Stimulated activated CD8-positive, alpha-beta memory T cell treated with anti-CD3 and anti-CD28 coated beads, Interleukin-4, amount 100 ng/mL, for 4 hours (primary cell): ENCODE measurements around the gene ARHGEF1.
A peak's percentile ranks its signal among the peaks of the same experiment; 100 is the strongest.

Source experiments
- DNase-seq, 2 donors: peaks; one replicate each; pipeline ENCODE4 v3.0.0-alpha.2; 2020; ENCODE audit warnings: low read depth in 2 of 2, low spot score in 1 of 2

The ARHGEF1 gene, protein sequence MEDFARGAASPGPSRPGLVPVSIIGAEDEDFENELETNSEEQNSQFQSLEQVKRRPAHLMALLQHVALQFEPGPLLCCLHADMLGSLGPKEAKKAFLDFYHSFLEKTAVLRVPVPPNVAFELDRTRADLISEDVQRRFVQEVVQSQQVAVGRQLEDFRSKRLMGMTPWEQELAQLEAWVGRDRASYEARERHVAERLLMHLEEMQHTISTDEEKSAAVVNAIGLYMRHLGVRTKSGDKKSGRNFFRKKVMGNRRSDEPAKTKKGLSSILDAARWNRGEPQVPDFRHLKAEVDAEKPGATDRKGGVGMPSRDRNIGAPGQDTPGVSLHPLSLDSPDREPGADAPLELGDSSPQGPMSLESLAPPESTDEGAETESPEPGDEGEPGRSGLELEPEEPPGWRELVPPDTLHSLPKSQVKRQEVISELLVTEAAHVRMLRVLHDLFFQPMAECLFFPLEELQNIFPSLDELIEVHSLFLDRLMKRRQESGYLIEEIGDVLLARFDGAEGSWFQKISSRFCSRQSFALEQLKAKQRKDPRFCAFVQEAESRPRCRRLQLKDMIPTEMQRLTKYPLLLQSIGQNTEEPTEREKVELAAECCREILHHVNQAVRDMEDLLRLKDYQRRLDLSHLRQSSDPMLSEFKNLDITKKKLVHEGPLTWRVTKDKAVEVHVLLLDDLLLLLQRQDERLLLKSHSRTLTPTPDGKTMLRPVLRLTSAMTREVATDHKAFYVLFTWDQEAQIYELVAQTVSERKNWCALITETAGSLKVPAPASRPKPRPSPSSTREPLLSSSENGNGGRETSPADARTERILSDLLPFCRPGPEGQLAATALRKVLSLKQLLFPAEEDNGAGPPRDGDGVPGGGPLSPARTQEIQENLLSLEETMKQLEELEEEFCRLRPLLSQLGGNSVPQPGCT

DNA sequence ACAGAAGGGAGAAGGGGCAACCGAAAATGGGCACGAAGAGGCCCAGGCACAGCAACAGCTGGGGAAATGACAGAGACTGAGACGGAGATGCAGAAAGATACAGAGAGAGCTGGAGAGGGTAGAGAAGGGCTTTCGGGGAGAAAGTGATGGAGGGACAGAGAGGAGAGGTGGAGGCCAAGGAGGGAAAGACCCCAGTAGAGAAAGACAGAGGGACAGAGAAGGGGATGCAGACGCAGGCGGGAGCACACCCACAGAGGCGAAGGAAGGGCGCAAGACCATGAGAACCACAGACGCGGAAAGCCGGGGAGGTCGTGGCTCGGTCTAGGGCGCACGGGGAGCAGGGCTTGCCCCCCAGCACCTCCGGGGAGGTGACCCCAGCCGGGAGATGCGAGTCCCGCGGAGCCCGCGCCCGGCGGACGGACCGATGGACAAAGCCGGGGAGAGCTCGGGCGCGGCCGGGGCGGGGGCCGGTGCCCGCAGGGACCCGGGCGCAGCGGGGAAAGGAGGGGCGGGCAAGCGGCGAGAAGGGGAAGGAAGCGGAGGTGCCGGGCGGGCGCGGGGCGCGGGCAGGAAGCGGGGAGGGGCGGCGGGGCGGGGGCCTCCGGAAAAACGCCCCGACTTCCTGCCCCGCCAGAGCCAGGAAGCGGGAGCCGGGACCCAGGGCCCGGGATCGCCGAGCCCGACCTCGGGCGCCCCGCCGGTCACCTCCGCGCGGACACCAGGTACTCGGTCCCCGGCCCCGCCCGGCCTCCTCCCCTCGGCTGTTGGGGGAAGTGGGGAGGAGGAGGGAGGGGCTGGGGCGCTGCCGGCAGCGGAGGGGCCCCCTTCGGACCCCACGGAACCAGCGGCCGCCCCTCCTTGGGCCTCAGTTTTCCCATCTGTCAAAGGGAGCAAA is at the start of gene ARHGEF1:
ARHGEF1 (plus strand) TSS at position 617 of the 895 bp plus-strand sequence. CDS start 4,899 bp downstream, outside the sequence.
- DNase-seq, result no peak

DNA sequence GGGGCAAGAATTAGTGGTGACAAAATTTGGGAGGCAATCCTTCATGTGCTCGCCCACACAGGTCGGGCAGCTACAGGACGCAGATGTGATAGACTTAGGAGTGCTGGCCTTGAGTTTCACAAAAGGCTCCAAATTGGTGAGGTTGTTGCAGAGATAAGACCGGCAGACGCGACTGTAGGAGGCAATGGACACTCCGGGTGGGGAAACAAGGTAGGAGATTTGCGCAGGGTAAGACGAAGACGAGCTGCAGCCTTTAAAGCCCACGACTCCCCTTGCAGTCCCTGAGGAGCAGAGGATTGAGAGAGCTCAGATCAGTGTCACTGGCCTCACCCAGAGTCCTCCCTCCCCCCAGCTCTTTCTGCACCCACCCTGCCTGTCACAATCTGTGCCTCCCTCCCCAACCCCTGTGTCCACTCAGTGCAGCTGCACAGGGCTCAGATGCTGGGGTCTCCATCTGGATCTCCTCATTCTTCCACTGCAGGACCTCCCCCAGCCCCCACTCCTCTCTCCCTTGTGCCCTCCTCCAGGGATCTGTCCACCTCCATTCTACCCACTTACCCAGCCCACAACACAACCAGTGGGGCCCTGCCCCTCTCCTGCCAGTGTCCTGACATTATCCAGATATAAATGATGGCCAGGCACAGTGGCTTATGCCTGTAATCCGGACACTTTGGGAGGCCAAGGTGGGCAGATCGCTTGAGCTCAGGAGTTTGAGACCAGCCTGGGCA is 44.8 kb upstream of the ARHGEF1 start:
- no peak for DNase-seq

DNA sequence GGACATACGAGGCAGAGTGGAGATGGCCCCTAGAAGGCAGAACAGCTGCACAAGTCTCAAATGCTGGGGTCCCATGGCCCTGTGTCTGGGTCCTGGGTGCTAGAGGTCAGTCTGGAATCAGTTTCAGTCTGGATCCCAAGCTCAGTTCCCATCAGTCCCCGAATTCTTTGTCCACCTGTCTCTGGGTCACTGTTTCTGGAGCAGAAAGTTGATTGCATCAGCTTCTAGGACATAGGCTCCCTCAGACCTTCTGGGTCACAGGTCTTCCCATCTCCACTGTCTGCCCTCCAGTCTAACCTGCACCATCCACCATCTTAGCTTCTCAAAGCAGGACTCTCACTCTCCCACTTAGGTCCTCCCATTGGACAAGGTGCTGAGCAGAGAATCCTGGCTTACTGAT is 43.8 kb upstream of the ARHGEF1 start:
- no peak for DNase-seq

DNA sequence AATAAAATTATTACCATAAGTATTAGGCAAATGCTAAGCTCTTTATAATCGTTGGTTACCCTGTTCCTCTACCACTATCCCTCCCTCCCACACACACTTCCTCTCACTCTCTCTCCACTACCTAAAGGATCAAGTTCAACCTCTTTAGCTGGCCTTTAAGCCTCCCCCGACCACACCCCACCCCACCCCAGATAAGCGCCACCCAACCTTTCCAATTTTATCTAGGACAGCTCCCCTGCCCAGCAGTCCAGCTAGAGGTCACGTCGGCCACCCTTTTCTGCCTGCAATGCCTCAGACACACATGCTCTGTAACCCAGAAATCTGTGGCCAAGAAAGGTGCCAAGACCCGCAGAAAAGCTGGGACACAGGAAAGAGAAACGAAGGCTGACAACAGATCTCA is 39.6 kb upstream of the ARHGEF1 start:
- no peak for DNase-seq

DNA sequence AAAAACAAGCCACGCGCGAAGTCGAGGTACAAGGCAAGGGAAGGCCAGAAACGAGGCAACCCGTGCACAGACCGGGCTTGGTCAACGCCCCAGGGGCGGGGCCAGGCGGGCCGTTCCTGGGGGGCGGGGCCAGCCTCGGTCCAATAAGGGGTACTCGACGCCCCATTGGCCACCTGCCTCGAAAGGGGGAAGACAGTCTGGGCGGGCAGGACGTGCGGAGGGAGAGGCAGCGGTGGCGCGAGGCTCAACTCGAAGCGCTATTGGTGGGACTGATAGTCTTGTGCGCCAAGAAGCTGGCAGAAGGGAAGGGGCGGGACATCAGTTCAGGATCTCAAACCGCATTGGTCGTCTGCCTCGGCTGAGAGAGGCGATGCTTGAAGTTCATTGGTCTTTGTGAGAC is 38.4 kb upstream of the ARHGEF1 start, which contains the start of gene LYPD4:
LYPD4 (minus strand) TSS at position 83 of the 400 bp plus-strand sequence. CDS start 5,398 bp downstream, outside the sequence.
- DNase-seq, result no peak

DNA sequence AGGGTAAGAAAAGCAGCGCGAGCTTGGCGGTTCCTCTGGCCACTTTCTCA is 38.2 kb upstream of the ARHGEF1 start, which contains the start of gene DMRTC2:
DMRTC2 (plus strand) TSS at position 42 of the 50 bp plus-strand sequence. CDS start 2,387 bp downstream, outside the sequence.
- DNase-seq, result no peak

DNA sequence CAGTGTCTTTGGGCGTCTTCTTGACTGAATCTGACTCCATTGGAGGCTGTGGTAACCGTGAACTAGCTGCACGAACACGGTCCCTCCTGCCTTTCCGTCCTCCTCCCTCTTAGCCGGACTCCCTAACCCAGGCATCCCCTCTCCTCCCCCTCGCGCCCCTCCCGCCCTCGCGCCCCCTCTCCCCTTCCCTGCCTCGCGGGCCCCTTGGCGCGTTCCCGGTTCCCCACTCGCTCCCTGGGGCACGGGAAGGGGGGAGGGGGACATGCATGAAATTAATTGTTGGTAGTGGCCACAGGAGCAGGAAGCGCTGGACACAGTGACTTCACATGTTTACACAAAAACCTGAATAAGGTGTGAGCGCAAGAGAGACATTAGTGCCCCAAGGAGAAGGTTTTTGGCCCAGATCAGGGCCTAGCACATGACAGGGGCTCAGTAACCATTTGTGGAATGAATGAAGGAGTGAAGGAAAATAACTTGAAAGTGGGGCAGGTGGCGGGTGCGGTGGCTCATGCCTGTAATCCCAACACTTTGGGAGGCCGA is 37.9 kb upstream of the ARHGEF1 start:
- no peak for DNase-seq

DNA sequence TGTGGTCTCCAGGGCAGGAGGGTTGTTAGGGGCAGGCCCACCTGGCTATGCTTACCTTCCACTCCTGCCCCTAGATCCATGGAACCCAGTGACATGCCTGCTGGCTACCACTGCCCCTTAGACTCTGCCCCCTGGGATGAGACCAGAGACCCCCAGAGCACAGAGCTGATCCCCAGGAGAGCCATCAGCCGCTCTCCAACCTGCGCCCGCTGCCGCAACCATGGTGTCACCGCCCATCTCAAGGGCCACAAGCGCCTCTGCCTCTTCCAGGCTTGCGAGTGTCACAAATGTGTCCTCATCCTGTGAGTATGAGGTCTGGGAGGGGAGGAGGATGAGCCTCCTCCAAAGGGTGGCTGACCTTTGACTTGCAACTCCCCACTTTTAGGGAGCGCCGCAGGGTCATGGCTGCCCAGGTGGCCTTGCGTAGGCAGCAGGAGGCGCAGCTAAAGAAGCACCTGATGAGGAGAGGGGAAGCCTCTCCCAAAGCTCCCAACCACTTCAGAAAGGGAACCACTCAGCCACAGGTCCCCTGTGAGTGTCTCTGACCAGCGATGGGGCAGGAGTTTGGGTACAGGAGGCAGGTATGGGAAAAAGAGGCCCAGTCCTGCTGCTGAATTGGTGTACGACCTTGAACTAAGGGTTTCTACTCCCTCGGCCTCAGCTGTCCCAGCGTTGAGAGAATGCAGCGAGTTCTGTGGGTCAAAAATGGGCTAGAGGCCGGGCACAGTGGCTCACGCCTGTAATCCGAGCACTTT is 35.5 kb upstream of the ARHGEF1 start:
- DNase-seq, result no peak

DNA sequence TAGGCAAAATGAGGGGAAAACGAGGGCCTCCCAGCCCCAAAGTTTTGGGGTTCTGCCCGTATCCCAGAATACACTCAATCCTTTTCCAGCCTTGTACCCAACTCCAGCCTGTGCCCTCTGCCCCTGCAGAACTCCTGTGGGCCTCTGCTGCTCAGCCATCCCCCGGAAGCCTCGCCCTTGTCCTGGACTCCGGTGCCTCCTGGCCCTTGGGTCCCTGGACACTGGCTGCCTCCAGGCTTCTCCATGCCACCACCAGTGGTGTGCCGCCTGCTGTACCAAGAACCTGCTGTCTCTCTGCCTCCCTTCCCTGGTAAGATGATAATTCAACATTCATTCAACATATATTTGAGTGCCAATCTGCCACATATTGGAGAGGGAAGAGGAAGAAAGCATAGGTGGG is 34.3 kb upstream of the ARHGEF1 start:
- no peak for DNase-seq

DNA sequence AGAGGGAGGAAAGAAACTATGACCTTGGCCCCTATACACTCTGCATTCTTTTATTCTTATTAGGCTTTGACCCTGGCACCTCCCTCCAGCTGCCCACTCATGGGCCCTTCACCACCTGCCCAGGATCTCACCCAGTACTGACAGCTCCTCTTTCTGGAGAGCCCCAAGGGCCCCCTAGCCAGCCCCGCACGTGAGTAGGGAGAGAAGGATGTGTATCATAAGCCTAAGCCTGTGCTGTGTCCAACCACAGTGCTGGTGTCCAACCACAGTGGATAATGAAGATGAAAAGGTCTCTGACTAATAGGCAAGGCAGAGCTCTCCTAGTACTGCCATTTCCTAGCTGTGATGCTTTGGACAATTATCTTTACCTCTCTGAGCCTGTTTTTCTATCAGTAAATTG is 33.9 kb upstream of the ARHGEF1 start:
- no peak for DNase-seq

DNA sequence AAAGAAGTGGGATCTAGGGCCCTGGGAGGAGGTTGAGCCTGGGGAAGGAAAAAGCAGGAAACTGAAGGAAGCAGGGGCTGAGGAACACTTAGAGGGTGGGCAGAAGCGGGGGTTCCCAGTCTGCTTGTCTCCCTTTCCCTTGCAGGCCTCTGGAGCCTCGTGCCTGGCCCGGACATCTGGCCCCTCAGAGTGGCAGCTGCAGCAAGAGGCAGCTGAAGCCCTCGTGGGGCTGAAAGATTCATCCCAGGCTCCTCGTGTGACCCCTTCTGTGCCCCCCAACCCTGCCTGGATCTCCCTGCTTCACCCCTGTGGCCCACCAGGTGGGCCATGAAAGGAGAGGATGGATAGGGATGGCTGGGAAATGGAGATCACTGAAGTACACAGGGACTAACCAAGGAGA is 32.6 kb upstream of the ARHGEF1 start:
- DNase-seq, result no peak

DNA sequence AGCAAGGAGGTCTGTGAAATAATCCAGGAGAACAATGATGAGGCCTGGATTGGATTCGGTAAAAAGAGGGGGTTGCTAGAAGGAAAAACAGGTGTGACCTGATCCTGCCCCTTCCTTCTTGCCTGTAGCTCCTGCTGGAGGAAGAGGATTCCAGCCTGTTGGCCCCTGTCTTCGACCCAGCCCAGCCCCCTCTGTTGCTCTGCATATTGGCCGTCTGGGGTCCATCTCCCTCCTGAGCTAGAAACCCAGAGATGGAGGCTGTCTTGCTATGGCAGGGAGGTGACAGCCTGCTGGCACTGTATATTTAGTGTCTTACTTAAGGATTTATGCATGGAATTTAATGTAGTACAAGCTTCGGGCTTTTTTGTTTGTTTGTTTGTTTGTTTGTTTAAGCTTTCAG is 31.5 kb upstream of the ARHGEF1 start:
- no peak for DNase-seq

DNA sequence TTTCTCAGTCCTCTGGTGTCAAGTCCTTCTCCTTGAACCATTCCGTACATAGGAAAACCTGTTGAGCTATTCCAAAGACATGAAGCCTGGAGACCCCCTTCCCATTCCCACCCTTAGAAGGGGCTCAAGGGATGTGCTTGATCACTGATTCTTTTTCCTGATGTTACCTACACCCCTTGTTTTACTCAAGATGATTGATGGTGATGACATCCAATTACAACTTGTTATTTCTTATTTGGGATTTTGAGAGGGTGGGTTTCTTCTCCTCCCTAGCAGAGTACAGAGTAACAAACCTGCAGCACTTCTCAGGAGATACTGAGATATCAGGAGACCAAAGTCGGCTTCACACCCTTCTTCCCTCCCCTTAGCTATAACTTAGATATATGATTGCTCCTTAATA is 29.6 kb upstream of the ARHGEF1 start:
- no peak for DNase-seq

DNA sequence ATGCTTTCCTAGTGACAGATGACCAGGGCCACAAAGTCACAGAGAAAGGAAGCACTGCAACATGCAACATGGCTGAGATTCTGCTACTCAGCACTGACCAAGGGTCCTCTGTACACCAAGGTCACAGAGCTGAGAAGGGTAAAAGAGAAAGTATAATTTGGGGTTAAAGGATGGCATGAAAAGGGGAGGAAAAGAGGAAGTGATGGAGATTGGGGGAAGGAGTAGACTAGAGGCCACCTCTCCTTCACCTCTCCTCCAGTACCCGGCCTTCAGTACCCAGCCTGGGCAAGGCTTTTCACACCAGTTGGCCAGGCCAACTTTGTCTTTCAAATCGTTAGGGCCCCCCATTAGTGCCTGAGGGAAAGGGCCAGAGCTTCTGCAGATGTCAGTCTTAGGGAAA is 29.2 kb upstream of the ARHGEF1 start:
- DNase-seq, result no peak

DNA sequence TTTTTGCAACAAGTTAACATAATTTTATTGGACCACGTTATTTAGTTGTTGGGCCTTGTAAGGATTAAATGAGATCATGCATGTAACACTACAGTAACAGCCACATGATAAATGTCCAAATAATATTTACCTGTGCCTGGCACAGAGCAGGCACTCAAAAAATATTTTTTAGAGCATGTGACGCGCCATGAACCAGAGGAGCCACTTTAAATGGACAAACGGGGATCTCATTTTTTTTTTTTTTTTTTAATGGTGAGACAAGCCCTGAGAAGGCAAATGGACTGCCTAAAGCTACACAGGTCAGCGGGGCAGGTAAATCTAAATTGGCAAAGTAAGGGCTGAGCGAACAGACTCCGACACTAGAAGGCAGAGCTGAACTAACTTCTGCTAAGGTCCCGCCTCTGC is 23.8 kb upstream of the ARHGEF1 start:
- DNase-seq, result no peak

DNA sequence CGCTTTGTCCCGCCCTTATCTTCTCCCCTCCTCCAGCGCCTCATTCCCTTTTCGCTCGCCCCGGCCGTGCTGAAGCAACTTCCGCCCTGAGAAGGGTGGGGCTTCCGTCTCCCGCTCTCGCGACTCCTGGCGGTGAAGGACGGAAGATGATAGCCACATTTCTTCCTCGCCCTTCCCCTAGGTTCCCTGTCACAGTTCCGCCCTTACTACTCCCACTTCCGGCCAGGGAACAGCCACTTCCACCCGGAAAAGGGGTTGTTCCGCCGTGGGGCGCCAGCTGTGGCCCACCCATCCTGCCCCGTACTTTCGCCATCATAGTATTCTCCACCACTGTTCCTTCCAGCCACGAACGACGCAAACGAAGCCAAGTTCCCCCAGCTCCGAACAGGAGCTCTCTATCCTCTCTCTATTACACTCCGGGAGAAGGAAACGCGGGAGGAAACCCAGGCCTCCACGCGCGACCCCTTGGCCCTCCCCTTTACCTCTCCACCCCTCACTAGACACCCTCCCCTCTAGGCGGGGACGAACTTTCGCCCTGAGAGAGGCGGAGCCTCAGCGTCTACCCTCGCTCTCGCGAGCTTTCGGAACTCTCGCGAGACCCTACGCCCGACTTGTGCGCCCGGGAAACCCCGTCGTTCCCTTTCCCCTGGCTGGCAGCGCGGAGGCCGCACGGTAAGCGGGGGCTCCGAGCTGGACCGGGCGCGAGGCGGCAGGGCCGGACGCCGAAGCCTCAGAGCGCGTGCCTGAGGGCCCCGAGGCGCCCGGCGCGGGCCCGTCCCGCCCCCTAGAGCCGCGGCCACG is 23.2 kb upstream of the ARHGEF1 start, which contains the start of gene RPS19:
RPS19 (plus strand) TSS at position 638 of the 801 bp plus-strand sequence. CDS start 520 bp downstream, outside the sequence.
- peak; percentile 96 for DNase-seq

DNA sequence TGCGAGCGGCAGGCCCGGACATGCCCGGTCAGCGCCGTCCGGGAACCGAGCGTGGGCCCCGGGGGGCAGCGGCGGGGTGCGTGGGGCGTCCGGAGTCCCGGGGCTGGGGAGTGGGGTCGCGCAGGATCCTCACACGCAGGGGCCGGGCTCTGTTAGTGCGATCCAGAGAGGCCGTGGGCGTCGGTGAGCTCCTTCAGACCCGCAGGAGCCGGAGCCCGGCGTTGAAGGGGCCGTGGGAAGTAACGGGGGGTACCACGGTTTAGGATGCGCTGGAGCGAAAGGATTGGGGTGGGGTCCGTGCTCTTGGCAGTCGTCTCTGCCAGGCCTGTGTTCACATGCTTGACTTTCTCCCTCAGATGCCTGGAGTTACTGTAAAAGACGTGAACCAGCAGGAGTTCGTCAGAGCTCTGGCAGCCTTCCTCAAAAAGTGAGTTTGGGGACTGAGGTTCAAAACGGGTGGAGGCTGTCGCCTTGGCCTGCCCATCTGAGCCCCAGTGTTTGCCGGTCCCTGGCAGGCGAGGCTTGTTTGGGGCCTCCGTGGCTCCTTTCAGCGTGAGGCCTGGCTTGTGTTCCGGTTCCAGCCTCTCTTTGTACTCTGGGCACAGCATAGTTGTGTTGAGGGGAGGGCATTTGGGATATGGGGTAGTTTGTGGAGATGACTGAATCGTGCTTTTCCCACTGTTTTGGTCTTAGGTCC is 22.4 kb upstream of the ARHGEF1 start:
- DNase-seq, result no peak

DNA sequence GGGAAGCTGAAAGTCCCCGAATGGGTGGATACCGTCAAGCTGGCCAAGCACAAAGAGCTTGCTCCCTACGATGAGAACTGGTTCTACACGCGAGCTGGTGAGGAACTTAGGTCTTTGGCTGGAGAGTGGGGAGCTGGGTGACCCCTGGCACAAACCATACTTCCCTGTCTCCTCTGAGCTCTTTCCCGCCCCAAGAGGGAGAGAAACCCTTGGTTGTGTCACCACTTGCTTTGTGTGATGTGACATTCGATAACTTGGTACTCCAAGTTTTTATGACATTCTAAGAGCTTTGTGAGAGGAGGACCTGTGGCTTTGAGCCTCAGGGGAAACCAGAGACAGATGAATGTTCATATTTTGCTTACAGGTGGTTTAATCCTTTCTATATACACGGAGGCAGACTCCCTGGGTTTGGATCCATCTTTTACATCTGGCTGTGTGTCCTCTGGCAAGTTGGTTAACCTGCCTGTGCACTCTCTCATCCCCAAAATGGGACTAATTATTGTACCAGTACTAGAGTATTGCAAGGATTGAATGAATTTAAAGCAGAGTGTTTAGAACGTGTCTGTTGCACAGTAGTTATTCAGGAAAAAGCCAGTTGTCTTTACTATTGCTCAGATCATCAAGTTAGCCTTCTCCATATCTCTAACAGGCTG is 21.7 kb upstream of the ARHGEF1 start:
- DNase-seq, result no peak
